ENCODE results near the gene GLG1.

GLG1 gene

GRCh38 chr16:74487634-74488495 lies 119.0 kb downstream of the GLG1 start:
- TF ChIP-seq CTCF (conservative IDR thresholded peaks at IDR 0.05), result no peak
- H3K27ac ChIP-seq, result no peak overlapping the region

- TF ChIP-seq CTCF (conservative IDR thresholded peaks at IDR 0.05), result no peak
- peak overlapping the region; percentile 37 for H3K27ac ChIP-seq
Observed at GRCh38 chr16:74485916-74486315, 121.0 kb downstream of the GLG1 start.

GRCh38 chr16:74480150-74481029 lies 126.5 kb downstream of the GLG1 start:
- peak overlapping the region; percentile 76 for H3K27ac ChIP-seq
- no peak for TF ChIP-seq CTCF (conservative IDR thresholded peaks at IDR 0.05)

- no peak for TF ChIP-seq CTCF (conservative IDR thresholded peaks at IDR 0.05)
- peak overlapping the region; percentile 76 for H3K27ac ChIP-seq
Observed at GRCh38 chr16:74477226-74477625, 129.7 kb downstream of the GLG1 start.

- no peak for TF ChIP-seq CTCF (conservative IDR thresholded peaks at IDR 0.05)
- no peak overlapping the region for H3K27ac ChIP-seq
Observed at GRCh38 chr16:74474416-74474815, 132.5 kb downstream of the GLG1 start.

- TF ChIP-seq CTCF (conservative IDR thresholded peaks at IDR 0.05), result no peak
- H3K27ac ChIP-seq, result peak overlapping the region; percentile 7; the same call in 1 of the 2 replicates
Observed at GRCh38 chr16:74472540-74472939, 134.4 kb downstream of the GLG1 start.

GRCh38 chr16:74472010-74472409 lies 134.9 kb downstream of the GLG1 start:
- no peak for TF ChIP-seq CTCF (conservative IDR thresholded peaks at IDR 0.05)
- H3K27ac ChIP-seq, result no peak overlapping the region
